C4-2B (cell line): ENCODE measurements around the gene MAST4.

Experiments used
- H3K27ac ChIP-seq: fragments of 450-650 bp; 2 replicates; pipeline ENCODE4 v1.5.1; 2017
- ZFX ChIP-seq: fragments of 450-650 bp; IDR thresholded peaks from 2 replicates; pipeline ENCODE4 v1.6.1; 2017
- TF ChIP-seq, protein P1 (sequence below): fragments of 450-650 bp; conservative IDR thresholded peaks from 2 replicates; pipeline ENCODE4 v1.5.1; 2017; ENCODE audit warnings: mild to moderate bottlenecking

MAST4 gene

DNA sequence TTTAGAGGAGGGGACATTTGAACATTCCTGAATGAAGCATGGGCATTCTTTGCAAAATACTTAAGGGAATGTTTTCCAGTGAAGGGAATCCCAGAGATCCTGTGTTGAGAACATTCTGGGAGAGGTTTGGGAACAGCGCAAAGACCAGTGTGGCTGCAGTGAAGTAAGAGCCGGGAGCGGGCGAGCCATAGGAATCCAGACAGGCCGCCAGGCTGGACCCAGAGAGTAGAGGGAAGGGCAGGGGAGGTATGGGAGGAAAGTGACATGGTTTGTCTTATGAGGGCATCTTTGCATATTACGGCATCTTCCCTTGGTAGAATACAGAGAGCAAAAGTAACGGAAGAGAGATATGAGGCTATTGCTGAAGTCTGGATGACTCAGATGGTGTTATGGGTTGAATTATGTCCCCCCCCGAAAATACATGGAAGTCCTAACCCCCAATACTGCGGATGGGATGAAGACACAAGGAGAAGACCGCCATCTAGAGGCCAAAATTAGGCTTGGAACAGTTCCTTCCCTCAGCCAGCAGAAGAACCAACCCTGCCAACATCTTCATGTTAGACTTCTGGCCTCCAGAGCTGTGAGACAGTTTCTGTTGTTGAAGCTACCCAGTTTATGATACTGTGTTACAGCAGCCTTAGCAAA lies 268.2 kb downstream of the MAST4 start:
- H3K27ac ChIP-seq, result no peak overlapping the region
- TF ChIP-seq ZFX, result no peak
- TF ChIP-seq, protein P1, sequence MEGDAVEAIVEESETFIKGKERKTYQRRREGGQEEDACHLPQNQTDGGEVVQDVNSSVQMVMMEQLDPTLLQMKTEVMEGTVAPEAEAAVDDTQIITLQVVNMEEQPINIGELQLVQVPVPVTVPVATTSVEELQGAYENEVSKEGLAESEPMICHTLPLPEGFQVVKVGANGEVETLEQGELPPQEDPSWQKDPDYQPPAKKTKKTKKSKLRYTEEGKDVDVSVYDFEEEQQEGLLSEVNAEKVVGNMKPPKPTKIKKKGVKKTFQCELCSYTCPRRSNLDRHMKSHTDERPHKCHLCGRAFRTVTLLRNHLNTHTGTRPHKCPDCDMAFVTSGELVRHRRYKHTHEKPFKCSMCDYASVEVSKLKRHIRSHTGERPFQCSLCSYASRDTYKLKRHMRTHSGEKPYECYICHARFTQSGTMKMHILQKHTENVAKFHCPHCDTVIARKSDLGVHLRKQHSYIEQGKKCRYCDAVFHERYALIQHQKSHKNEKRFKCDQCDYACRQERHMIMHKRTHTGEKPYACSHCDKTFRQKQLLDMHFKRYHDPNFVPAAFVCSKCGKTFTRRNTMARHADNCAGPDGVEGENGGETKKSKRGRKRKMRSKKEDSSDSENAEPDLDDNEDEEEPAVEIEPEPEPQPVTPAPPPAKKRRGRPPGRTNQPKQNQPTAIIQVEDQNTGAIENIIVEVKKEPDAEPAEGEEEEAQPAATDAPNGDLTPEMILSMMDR, result peak; percentile 71

DNA sequence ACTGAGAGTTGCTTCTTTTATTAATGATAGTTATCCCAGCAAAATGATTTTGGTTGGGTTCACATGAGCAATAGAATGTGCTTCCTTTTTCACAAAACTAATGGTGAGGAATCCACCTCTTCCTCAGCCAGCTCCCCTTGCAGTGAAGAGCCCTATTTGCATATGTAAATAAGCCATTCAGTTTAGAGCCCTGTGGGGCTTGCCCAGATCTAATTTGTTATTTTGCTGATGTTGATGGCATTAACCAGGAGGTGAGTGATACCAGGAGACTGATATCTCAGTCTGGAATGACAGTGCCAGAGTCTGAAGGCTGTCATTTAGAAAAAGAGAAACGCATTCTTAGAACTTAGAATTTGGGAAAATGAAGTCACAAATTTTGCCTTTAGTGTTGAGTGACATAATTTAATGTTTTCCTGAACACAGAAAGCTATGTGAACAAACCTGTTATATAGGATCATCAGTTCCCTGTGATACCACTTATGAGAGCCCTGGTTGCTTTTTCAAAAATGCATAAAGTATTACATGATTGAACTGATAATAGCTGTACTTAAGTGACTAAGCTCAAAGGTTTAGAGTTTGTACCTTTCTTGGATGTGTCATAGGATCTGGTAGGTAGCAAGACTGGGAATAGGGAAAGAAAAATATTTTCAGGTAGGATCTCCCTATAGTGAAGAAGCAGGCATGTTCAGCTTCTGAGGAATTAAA lies 271.6 kb downstream of the MAST4 start:
- TF ChIP-seq, protein P1, result no peak
- no peak for TF ChIP-seq ZFX
- no peak overlapping the region for H3K27ac ChIP-seq

DNA sequence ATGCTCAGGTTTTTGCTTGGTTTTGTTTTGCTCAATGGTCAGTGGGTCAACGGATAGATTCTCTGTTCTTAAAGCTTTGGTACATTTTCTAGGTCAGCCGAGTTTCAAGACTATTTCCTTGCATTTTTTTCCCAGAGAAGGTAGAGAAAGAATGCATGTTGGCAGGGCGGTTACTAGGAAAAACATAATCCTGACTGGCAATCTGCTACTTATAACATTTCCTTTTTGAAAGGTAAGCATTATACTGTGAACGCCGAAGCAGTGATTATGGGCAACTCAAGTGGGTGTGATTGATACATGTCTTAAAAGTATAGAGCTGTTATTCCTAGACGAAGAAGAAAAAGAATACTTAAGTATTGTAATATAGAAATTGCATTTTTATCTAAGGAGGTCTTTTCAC lies 273.2 kb downstream of the MAST4 start:
- TF ChIP-seq, protein P1, result no peak
- TF ChIP-seq ZFX, result no peak
- no peak overlapping the region for H3K27ac ChIP-seq

DNA sequence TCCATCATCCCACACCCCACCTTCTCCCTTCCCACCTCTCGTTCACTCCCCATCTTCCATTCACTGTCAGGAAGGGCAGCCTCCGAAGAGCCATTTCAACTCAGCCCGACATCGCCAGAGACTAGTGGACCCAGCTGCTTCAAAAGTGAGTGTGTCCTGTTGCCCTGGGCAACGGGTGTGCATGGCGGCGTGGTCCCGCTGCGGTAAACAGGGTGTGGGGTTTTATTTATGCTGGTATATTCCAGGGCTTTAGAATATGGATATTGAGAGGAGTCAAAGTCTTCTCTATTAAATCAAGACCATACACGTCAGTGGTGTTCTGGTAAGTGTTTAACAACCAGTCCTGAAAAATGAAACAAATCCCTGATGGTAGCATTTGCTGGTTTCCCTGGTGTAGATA lies 274.5 kb downstream of the MAST4 start:
- H3K27ac ChIP-seq, result no peak overlapping the region
- TF ChIP-seq, protein P1, result no peak
- no peak for TF ChIP-seq ZFX

DNA sequence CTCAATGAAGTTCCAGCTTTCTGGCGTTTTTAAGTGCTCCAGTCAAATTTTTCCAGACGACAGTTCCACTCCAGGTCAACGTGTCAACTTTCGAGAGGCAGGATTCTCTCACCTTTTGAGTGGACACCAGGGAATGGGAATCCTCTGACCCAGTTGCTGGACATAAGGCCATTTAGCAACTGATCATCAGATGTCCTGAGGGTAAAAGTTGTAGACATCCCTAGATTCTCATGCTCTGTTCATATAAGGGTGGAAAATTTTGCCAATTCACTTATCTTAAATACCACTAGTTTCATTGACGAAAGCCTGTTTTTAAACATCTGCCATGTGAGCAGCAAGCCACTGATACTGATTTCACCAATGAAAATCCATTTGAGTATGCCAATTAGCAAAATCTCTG lies 275.5 kb downstream of the MAST4 start:
- TF ChIP-seq ZFX, result no peak
- TF ChIP-seq, protein P1, result no peak

DNA sequence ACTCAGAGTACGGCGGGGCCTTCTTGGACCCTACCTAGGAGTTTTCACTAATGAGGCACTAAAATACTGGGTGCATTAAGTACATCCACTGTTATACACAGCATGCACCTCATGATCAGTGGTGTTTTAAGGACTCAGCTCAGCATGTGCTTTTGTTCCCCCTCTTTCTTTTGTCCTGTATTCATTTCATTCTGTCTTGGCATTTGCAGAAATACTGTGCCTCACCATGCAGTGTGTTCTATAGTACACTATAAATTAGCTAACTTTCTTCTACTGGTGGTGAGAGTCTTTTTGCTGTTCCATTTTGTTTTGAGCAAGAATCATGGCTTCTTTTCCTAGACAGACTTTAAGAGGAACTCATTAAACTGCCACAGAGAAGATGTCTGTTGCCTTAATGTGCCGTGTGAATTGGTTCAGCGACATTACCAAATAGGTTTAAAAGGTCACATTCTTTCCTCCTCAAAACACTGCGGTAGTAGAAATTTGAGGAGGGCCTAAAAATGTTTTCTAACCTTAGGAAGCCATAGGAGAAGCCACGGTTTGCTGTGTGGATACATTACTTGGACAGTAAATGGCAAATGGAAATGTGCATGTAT lies 276.6 kb downstream of the MAST4 start:
- H3K27ac ChIP-seq, result no peak overlapping the region
- TF ChIP-seq ZFX, result no peak
- TF ChIP-seq, protein P1, result no peak

More for the DNA sequence above, 275.5 kb downstream of the MAST4 start:
- no peak overlapping the region for H3K27ac ChIP-seq

DNA sequence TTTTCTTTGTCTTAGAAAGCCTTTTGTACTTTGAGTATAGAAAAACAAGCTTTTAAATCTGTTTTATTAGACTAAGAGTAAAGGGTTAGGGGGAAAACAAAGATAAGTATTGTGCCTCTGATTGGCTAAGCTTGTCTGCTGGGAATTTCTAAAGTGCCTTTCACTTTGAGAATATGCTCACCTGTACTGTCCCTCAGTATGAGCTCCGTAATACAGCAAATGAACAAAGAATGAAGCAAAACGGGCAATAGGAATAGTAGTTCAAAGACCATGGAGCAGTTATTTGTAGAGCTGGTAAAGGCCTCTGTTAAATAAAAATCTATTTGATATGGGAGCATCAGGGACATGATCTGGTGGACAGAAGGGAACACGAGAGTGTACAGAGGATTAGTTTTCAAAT lies 277.8 kb downstream of the MAST4 start:
- no peak overlapping the region for H3K27ac ChIP-seq

More for the DNA sequence above, 277.8 kb downstream of the MAST4 start:
- TF ChIP-seq, protein P1, result no peak
